GM21447 (cell line): Measurements from ENCODE around the gene MNT.

Experiments
- ATAC-seq: cut with Tn5 transposase; IDR thresholded peaks from one replicate; pipeline ENCODE4 v1.9.1; 2021; ENCODE audit not compliant: unreplicated experiment

MNT gene

DNA sequence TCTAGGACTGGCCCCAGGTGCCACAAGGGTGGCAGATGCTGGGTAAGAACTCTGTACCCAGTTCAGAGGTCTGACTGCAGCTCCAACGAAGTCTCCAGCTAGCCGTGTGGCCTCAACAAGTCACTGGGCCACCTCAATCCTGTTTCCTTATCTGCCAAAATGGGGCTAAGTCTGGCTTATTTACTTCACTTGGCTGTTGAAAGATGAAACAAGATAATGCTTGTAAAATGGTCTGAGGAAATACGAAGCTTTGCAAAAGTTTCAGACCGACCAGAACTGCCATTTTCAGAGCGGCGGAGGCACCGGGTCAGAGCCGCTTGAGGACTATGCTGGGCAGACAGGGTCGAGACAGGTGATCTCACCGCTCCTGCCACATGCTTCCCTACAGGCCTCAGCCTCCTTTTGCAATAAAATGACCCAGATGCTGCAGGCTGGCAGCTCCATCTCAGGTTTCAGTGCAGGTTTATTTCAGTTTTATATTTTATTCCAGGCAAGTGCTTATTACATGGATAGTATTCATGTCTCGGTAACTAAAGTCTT lies 17.2 kb downstream of the MNT start:
- no peak for ATAC-seq

DNA sequence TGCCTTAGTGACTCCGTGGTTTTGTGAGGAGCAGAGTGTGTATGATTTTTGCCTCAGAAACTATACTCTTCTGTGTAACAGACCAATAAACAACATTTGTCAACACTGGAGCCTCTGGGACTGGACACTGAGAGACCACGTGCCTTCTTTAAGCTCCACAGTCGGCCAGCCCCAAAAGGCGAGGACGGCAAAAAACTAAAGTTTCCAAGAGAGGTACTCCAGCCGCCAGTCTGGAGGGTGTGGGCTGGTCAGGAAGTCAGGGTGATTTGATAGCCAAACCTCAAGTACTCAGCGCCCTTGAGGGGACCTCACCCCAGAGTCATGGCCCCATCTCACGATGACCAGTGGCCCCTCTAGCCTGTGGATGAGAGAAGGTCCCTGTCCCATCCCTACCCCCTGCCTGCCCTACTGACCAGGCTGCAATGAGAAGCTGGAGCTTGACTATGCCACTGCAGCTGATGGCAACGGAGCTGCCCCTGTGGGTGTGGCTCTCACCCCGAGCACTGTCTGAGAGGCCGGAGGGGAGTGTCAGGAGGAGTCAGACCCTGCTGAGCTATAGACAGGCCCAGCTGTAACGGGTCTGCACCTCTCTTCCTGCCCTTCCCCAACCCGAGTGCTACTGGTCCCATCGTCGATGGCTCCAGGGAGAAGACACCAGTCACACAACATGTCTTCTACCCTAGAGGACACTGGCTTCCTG lies 19.8 kb downstream of the MNT start:
- ATAC-seq = no peak

DNA sequence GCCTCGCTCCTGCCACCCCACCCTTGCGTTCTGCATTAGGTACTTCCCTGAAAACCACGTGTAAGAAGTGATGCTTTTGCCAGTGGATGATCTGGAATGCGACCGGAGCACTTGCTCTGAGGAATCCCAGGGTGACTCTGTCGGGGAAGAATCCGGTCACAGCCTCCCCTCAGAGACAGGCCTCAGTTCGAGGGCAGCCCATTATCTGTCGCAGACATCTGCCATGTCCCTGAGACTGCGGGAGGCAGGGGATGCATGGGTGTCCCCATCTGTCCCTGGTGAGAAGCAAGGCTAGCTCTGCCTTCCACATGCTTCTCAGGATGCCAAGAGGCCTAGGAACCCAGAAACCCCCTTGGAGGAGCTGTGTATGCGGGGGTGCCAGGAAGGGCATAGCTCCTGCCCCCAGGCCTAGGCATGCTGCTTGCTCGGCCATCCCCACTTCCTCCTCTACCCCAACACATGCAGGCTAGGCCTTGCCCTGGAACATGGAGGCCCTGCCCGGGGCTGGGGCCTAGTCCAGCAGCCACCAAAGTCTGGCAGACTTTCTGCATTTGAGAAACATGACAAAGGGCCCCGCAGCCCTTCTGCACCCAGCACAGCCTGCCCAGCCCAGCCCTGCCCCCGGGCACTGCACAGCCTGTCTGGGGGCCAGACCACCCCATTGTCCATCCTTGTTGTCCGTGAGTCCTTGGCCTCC lies 20.5 kb downstream of the MNT start:
- no peak for ATAC-seq

DNA sequence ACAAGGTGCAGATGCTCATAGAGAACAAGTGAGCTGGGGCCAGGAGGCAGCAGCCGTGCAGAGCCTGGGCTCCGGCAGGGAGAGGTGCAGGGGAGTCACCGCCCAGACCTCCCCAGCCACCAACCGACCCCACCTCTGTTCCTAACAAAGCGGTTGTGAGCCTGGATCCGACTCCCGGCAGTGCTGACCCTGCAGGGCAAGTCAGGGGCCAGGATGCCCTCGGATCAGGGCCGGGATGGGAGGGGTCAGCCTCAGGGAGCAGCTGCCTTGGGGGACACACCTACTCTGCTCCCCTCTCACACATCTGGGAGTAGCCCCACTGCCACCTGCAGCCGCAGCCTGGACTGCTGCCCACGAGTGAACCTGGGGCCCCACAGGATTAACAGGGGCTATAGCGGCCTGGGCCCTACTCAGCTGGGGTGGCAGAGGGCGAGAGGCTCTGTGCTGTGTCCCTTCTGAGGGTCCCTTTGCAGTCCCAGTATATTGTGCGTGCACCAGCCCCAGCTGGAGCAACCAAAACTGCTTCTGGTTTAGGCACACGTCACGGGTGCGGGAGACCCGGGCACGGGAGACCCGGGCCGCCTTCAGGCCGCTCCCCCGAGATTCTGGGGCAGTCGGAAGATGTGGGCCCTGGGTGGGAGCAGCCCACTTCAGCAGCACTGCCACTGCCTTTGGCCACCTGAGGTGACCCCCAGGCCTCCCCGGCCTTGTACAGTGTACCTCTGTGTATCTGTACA lies 21.2 kb downstream of the MNT start:
- ATAC-seq = no peak

DNA sequence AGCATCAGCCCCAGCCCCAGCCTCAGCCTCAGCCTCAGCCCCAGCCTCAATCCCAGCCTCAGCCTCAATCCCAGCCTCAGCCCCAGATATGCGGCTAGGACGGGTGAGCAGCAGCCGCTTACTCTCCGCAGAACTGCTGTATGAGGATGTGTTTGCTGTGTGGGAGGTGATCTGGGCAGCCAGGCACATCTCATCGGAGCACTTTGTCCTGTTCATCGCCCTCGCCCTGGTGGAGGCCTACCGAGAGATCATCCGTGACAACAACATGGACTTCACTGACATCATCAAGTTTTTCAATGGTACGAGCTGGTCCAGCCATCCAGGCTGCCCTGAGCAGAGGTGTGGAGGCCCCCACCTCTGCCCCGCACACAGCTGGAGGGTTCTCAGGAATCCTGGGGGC lies 22.0 kb downstream of the MNT start:
- ATAC-seq = no peak

DNA sequence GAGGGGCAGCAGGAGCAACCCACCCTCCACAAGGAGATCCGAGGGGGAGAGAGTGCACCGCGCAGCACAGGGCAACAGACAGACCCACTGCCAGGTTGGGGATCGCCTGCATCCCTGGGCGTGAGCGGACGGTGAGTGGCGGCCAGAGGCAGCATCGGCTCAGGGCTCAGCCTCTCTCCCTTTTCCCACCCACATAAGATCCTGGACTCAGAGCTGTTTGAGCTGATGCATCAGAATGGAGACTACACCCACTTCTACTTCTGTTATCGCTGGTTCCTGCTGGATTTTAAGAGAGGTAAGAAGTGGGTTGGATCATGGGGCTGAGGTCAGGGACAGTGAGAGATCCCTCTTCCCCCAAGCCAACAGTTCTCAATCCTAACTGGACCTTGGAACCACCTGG lies 23.2 kb downstream of the MNT start:
- no peak for ATAC-seq

DNA sequence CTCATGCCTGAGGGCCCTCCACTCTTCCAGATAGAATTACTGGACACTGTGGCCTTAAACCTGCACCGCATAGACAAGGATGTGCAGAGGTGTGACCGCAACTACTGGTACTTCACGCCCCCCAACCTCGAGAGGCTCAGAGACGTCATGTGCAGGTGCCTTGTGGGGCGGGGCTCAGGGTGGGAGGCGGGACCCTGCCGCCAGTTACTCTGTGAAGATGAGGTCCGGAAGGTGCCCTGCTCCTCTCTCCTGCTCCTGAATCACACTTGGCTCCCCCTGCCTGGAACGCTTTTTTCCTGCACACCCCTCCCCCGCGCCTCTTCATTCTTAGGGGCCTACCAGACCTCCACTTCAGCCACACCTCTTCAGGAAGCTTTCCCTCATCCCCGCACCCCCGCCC lies 24.8 kb downstream of the MNT start:
- ATAC-seq = no peak

DNA sequence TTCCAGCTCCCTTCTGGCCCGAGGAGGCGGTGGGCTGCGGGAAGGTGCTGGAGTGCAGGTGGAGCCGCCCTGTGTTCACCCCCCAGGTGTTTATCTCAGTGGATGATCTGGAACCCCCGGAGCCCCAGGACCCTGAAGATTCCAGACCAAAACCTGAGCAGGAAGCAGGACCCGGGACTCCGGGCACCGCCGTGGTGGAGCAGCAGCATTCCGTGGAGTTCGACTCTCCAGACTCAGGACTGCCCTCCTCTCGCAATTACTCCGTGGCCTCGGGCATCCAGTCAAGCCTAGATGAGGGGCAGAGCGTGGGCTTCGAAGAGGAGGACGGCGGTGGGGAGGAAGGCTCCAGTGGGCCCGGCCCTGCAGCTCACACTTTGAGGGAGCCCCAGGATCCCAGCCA lies 25.5 kb downstream of the MNT start:
- no peak for ATAC-seq

DNA sequence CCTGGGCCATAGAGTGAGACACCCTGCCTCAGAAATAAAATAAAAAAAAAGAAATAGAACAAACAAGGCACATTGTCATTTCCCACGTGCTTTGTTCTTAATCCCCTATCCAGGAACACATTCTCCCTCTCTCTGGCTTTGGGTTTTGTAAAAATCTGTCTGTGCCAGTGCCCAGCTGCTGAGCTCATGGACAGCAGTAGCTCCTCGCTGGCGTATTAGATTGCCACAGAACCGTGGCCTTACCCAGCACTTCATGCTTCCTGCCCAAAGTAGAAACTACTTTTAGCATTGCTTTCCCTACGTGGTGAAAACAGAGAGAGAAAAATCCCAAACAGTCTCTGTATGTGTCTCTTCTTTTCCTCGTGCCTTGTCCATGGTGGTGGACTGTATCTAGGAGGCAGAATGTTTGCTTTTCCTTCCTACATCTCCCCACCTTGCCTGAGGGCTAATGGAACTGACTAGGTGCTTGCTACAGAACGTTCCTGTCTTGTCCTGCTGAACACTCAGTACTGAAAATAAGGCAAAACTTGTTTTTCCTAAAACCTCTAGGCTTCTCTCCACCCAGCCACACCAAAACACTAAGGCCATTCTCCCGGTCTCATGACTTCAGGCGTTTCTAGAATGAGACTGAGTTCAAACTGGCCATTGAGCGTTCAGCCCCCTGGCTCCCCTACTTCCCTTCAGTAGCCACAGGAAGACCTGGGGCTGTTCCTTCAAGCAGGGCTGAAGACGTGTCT lies 26.1 kb downstream of the MNT start:
- ATAC-seq = no peak

DNA sequence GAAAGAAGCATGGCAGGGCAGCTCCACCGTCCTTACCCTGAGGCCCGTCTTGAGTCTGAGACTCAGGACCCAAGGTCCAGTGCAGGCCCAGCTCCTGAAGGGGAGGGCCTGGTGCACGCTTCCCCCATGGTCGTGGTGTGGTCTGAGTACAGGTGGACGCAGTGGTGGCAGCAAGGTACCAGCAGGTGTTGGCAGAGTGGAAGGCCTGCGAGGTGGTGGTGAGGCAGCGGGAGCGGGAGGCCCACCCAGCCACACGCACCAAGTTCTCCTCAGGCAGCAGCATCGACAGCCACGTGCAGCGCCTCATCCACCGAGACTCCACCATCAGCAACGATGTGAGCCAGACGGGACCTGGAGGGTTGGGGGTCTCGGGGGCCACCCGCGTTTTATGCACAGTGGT lies 27.7 kb downstream of the MNT start:
- ATAC-seq = no peak

DNA sequence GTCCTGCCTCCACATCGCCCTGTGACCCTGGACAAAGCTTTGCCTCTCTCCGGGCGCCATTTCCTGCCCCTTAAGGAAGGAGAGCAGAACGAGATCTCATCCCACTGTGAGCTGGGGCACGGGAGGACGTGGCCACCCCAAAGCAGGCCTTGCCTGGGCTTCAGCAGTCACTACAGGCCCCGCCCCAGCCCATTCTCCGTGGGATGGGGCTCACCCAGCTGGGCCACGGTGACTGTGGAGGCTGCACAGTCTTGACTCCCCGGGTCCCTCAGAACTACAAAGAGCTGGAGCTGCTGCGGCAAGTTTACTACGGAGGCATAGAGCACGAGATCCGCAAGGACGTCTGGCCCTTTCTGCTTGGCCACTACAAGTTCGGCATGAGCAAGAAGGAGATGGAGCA lies 28.2 kb downstream of the MNT start:
- no peak for ATAC-seq

DNA sequence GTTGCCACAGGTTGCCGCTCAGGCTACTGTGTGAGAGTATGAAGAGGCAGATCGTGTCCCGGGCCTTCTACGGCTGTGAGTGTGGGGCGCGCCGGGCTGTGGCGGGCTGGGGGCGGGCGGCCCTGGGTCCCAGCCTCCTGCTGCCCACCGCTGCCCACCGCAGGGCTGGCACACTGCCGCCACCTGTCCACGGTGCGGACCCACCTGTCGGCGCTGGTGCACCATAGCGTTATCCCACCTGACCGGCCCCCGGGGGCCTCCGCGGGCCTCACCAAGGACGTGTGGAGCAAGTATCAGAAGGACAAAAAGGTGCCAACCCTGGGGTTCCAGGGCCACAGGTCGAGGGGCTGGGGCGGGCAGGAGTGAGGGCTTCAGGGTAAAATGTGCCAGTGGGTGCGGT lies 28.7 kb downstream of the MNT start:
- ATAC-seq = no peak

DNA sequence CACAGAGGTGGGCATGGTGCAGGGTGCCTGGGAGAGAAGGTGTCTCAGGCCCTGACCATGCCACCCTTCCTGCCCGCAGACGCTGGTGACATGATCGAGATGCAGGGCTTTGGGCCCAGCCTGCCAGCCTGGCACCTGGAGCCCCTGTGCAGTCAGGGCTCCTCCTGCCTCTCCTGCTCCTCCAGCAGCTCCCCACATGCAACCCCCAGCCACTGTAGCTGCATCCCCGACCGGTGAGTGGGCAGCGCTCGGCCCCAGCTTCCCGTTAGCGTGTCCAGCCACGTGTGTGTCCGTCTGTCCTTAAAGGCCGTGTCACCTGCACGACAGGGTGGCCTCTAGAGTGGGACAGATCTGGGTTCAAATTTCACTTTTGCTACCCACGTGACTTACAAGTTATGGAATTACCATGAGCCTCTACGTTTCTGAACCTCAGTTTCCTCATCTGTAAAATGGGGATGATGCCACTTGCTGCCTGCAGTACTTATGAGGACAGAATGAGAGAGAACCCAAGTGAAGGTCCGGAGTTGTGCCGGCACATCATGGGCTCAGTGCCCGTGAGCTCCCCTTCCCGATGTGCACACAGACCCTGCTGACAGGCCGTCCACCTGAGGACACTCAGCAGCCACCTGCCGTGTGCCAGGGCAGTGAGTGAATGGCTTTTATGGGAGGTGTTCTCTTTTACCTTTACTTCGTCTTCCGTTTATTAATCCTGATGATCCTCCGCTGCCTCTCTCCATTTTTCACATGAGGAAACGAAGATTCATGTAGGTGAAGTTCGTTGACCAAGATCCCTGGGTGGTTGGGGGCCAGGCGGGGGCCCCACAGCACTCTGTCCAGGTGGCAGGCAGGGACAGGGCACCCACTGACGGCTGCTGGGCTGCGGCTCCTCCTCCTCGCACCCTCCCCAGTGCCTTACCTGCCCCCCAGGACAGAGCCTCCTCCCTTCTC lies 29.4 kb downstream of the MNT start:
- no peak for ATAC-seq

DNA sequence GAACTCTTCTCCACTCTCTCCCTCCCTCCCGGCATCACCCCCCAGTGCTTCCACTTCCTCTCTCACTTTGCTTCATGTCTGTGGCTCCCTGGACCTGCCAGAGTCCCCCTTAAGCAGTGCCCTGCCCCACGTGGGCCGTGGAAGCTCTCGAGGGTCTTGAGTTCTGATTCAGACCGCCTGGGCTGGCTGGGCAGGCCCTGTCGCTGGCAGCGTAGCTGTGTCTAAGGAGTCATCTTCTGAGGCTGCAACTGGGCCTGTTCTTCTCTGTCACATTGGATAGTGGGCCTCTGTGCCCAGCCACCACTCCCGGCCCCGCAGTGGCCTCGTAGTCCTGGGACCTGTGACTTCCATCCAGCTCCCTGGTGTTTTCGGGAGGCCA lies 30.7 kb downstream of the MNT start:
- ATAC-seq = no peak

DNA sequence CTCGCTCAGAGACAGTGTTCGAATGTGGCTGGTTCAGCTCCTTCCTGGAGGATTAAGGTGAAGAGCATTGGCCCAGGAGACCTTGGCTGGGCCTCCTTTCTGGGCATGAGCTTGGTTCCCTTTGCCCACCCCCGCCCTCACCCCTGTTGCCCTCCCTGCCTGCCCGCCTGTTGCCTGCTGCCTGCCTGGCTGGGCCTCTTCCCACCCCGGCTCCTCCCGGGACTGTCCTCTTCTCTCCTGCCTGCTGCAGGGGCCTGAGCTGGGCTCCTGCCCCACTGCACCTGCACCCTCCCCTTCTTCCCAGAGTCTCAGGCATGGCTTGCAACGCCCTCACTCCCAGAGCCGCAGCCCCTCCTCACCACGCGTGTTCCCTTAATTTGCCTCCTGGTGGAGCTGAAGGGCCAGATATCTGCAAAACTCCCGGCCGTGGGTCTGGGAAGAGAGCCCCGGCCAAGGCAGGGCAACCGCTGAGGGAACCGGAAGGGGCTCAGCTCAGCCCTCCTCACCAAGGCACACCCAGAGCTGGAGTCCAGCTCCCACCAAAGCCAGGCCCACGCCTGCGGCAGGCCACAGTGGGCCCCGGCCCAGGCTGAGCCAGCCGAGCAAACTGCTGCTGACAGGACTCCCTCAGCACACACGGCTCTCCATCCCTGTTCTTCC lies 31.2 kb downstream of the MNT start:
- ATAC-seq = no peak

DNA sequence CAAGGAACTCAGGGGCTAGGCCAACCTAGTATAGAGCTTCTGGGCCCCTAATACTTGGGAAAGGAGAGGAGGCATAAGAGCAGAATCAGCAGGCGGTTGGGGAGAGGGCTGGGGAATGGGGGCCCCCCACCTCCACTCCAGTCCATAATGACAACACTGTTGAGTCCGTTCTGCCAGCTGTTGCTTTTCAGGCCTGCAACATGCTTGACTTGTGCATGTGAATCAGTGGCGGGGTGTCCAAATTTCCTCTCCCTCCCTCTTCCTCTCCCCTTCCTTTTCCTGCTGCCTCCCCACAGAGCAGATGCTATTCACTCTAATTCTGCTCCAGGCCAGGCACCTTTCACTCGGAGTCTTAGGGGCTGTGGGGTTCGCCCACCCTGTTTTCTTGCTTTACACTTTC lies 31.8 kb downstream of the MNT start:
- ATAC-seq = no peak

DNA sequence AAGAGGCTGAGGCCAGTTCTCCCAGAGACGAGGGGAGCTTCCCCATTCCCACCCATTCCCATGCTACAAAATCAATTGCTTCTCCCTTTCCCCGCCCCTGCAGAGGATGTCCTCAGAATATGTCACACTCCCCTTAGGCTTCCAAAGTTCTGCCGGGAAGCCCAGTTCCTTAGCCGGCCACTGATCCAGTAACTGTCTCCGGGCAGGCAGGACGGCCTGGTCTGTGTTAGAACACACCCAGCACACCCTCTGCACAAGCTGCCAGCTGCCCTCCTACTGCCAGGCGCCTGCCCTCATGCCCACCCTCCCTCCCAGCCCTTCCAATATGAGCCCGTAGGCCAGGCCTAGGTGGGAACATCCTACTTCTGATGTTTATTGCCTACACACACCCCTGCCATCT lies 32.5 kb downstream of the MNT start:
- no peak for ATAC-seq

DNA sequence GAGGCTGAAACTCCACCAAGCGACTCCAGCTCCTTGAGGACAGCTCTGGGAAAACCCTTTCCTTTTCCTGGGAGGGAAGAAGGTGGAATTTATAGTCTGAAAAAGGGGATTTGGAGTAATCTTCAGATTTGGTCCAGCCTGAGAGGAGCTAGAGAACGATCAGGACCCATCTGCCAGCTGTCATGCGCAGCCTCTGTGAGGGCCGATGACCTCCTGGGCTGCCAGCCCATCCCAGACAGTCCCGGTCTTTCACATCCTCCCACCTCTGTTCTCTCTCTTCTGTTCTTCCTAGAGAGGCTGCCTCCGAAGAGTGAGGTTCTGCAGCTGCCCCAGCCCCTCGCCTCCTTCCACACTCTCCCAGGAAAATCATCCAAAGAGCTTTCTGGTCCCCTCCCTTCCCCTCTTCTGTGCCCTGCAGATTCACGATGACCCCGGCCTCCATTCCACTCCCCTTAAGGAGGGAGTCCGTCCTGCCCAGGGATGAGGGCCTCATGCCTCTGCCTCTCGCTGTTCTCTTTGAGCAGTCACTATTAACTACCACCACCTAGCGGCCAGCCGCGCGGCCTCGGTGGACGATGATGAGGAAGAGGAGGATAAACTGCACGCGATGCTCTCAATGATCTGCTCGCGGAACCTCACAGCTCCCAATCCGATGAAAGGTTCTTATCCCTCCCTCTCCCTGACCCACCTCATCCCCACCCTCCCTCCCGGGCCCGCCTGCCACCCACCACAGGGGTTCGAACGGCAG lies 33.9 kb downstream of the MNT start:
- no peak for ATAC-seq

DNA sequence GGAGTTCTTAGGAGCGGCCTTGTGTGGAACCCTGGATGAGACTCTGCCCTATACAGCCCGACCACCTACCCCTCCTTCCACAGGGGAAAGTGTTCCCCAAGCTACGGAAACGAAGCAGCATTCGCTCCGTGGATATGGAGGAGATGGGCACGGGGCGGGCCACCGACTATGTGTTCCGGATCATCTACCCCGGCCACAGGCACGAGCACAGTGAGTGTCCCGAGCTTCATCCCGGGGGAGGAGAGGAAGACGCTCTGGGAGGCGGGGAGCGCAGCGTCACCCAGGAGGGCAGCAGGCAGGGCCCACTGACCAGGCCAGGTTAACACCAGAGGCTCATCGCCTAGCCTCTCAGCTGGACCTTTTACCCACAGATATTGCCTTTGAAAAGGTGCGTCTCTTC lies 35.7 kb downstream of the MNT start:
- no peak for ATAC-seq
